H1 (cell line): Measurements from ENCODE around the gene PTPRT. TPM values are rescaled to one million over a fixed set of nuclear protein-coding genes. Genes with fewer than 3 reads are reported as not detected.

Source experiments
- CTCF ChIA-PET: fragments of 300-600 bp; sonication (Branson Sonifier 250); formaldehyde crosslinking; loops from one replicate; lab custom pipeline; 2021; ENCODE audit not compliant: partially characterized antibody; lab: Charles Lee
- POLR2A ChIA-PET: fragments of 300-600 bp; sonication (Branson Sonifier 250); formaldehyde crosslinking; loops from one replicate; lab custom pipeline; 2021; ENCODE audit warnings: inconsistent platforms; ENCODE audit not compliant: partially characterized antibody; lab: Charles Lee
- DNase-seq, 2 experiments: peaks; one replicate each; pipeline versions ENCODE4 v3.0.0 to v3.0.0-alpha.2; 2010 to 2022; ENCODE audit warnings: low spot score in 2 of 2, low read depth in 1 of 2, mixed read lengths in 1 of 2
- FAIRE-seq: peaks from 2 replicates; lab custom pipeline; 2011; peaks lifted over from hg19 to GRCh38; lab: Jason Lieb, UNC
- H2AFZ ChIP-seq: 2 replicates; pipeline ENCODE4 v1.8.1; 2012; ENCODE audit warnings: low read length, inconsistent platforms
- H2AK5ac ChIP-seq: 2 replicates; pipeline ENCODE4 v1.6.1; 2013; ENCODE audit warnings: low read depth, low read length
- H2BK120ac ChIP-seq: replicated peaks from 2 replicates; pipeline ENCODE3; 2013; ENCODE audit warnings: low read depth, low read length, inconsistent platforms
- H2BK12ac ChIP-seq: 2 replicates; pipeline ENCODE4 v1.6.1; 2013; ENCODE audit warnings: low read depth, low read length
- H2BK15ac ChIP-seq: 2 replicates; pipeline ENCODE4 v1.6.1; 2013; ENCODE audit warnings: low read length
- H2BK20ac ChIP-seq: 2 replicates; pipeline ENCODE4 v1.6.1; 2013; ENCODE audit warnings: low read length
- H2BK5ac ChIP-seq: 2 replicates; pipeline ENCODE4 v1.6.1; 2013; ENCODE audit warnings: low read depth, low read length
- H3K14ac ChIP-seq: 2 replicates; pipeline ENCODE4 v1.6.1; 2013; ENCODE audit warnings: inconsistent platforms; ENCODE audit not compliant: insufficient read length
- H3K18ac ChIP-seq: 2 replicates; pipeline ENCODE4 v1.6.1; 2013; ENCODE audit warnings: low read length; ENCODE audit errors: extremely low read depth
- H3K23ac ChIP-seq: 2 replicates; pipeline ENCODE4 v1.6.1; 2013; ENCODE audit warnings: inconsistent platforms; ENCODE audit not compliant: insufficient read length
- H3K23me2 ChIP-seq: 2 replicates; pipeline ENCODE4 v1.6.1; 2013; ENCODE audit warnings: low read depth, low read length
- H3K27ac ChIP-seq: 2 replicates; pipeline ENCODE4 v1.6.1; 2011; ENCODE audit warnings: low read depth, low read length, inconsistent platforms
- H3K27me3 ChIP-seq, 4 experiments: replicated peaks in 1 of 4; 1 replicate in 1 of 4; 2 replicates in 3 of 4; pipeline versions ENCODE4 v1.6.1 to v1.8.1; 2011 to 2013; ENCODE audit warnings: low read length in 3 of 4, mild to moderate bottlenecking in 3 of 4, inconsistent platforms in 2 of 4, mixed read lengths in 2 of 4, moderate library complexity in 1 of 4; ENCODE audit not compliant: control insufficient read depth in 3 of 4, insufficient read depth in 3 of 4; ENCODE audit errors: extremely low read depth in 1 of 4
- H3K36me3 ChIP-seq, 4 experiments: 2 replicates each; pipeline versions ENCODE4 v1.6.1 to v1.8.1; 2011 to 2013; ENCODE audit warnings: mild to moderate bottlenecking in 4 of 4, low read length in 3 of 4, moderate library complexity in 2 of 4, control low read depth in 1 of 4, inconsistent platforms in 1 of 4; ENCODE audit not compliant: insufficient read depth in 4 of 4, control insufficient read depth in 2 of 4
- H3K4ac ChIP-seq: replicated peaks from 2 replicates; pipeline ENCODE3; 2013; ENCODE audit warnings: low read length, low read depth, mixed read lengths, inconsistent platforms; ENCODE audit not compliant: insufficient read length
- H3K4me1 ChIP-seq, 4 experiments: replicated peaks in 1 of 4; 1 replicate in 1 of 4; 2 replicates in 3 of 4; pipeline versions ENCODE4 v1.6.1 to v1.8.1; 2011 to 2013; ENCODE audit warnings: low read length in 3 of 4, inconsistent platforms in 2 of 4, mixed read lengths in 1 of 4; ENCODE audit not compliant: insufficient read depth in 4 of 4, control insufficient read depth in 3 of 4
- H3K4me2 ChIP-seq, 2 experiments: 2 replicates each; pipeline versions ENCODE4 v1.6.1 to v1.8.1; 2011 to 2013; ENCODE audit warnings: low read depth in 2 of 2, low read length in 2 of 2, control low read depth in 1 of 2, inconsistent platforms in 1 of 2, mild to moderate bottlenecking in 1 of 2; ENCODE audit not compliant: insufficient read depth in 1 of 2
- H3K4me3 ChIP-seq, 4 experiments: fragments of 200-600, 300-600 bp in 1 of 4; sonication (generic), shearing (Covaris generic), sonication (Bioruptor Twin) in 1 of 4; 2 replicates each; pipeline versions ENCODE4 v1.5.1 to v1.8.1; 2011 to 2016; ENCODE audit warnings: low read length in 4 of 4, low read depth in 3 of 4, control low read depth in 2 of 4, inconsistent platforms in 2 of 4, mild to moderate bottlenecking in 2 of 4, mixed read lengths in 1 of 4, moderate library complexity in 1 of 4; ENCODE audit not compliant: insufficient read depth in 2 of 4; ENCODE audit errors: extremely low read depth in 1 of 4
- H3K56ac ChIP-seq: replicated peaks from 2 replicates; pipeline ENCODE3; 2013; ENCODE audit warnings: low read depth, mild to moderate bottlenecking, mixed read lengths, low read length, inconsistent platforms; ENCODE audit not compliant: insufficient read length
- H3K79me1 ChIP-seq: 2 replicates; pipeline ENCODE4 v1.6.1; 2013; ENCODE audit warnings: low read depth, low read length, control low read depth
- H3K79me2 ChIP-seq, 2 experiments: 2 replicates each; pipeline versions ENCODE4 v1.6.1 to v1.8.1; 2012 to 2013; ENCODE audit warnings: low read length in 2 of 2, mild to moderate bottlenecking in 2 of 2, inconsistent platforms in 1 of 2; ENCODE audit not compliant: insufficient read depth in 2 of 2, control insufficient read depth in 1 of 2
- H3K9ac ChIP-seq, 4 experiments: replicated peaks in 1 of 4; 1 replicate in 1 of 4; 2 replicates in 3 of 4; pipeline versions ENCODE4 v1.6.1 to v1.8.1; 2011 to 2013; ENCODE audit warnings: low read depth in 3 of 4, low read length in 3 of 4, control low read depth in 2 of 4, mild to moderate bottlenecking in 2 of 4, moderate library complexity in 2 of 4, inconsistent platforms in 1 of 4; ENCODE audit errors: extremely low read depth in 1 of 4
- H3K9me3 ChIP-seq, 2 experiments: 2 replicates each; pipeline versions ENCODE4 v1.6.1 to v1.8.1; 2012 to 2013; ENCODE audit warnings: mild to moderate bottlenecking in 2 of 2, moderate library complexity in 2 of 2, control low read depth in 1 of 2, inconsistent platforms in 1 of 2, low read depth in 1 of 2, low read length in 1 of 2, mixed read lengths in 1 of 2; ENCODE audit not compliant: insufficient read depth in 2 of 2
- H4K20me1 ChIP-seq, 2 experiments: replicated peaks in 1 of 2; 2 replicates each; pipeline versions ENCODE3 to v1.8.1; 2011 to 2013; ENCODE audit warnings: inconsistent platforms in 2 of 2, low read length in 2 of 2, mild to moderate bottlenecking in 1 of 2; ENCODE audit not compliant: insufficient read depth in 2 of 2, control insufficient read depth in 1 of 2
- H4K5ac ChIP-seq: 2 replicates; pipeline ENCODE4 v1.6.1; 2013; ENCODE audit warnings: low read length, low read depth, mixed read lengths, inconsistent platforms; ENCODE audit not compliant: insufficient read length
- H4K8ac ChIP-seq: 2 replicates; pipeline ENCODE4 v1.8.0; 2013; ENCODE audit warnings: mild to moderate bottlenecking, moderate library complexity, low read length, inconsistent platforms; ENCODE audit not compliant: insufficient read depth; ENCODE audit errors: extremely low read depth
- H4K91ac ChIP-seq: replicated peaks from 2 replicates; pipeline ENCODE3; 2013; ENCODE audit warnings: low read length, mixed read lengths, inconsistent platforms; ENCODE audit not compliant: insufficient read length
- CHD1 ChIP-seq: IDR thresholded peaks from 2 replicates; pipeline ENCODE4 v1.6.1; 2012; ENCODE audit warnings: low read depth, low read length, improper control_type of control experiment
- FOSL1 ChIP-seq: IDR thresholded peaks from 2 replicates; pipeline ENCODE4 v1.6.1; 2011; ENCODE audit warnings: mild to moderate bottlenecking, low read depth, low read length, moderate library complexity; ENCODE audit not compliant: insufficient read depth
- GTF2F1 ChIP-seq: IDR thresholded peaks from 2 replicates; pipeline ENCODE4 v1.6.1; 2012; ENCODE audit warnings: low read depth, low read length, improper control_type of control experiment, borderline replicate concordance
- HDAC2 ChIP-seq, 2 experiments: fragments of 300-600 bp in 1 of 2; sonication (generic) in 1 of 2; IDR thresholded peaks; 2 replicates each; pipeline ENCODE4 v1.6.1; 2011 to 2012; ENCODE audit warnings: low read depth in 2 of 2, low read length in 2 of 2, mild to moderate bottlenecking in 2 of 2, moderate library complexity in 2 of 2, borderline replicate concordance in 1 of 2, inconsistent platforms in 1 of 2
- MAFK ChIP-seq: IDR thresholded peaks from 2 replicates; pipeline ENCODE4 v1.6.1; 2012; ENCODE audit warnings: low read depth, mild to moderate bottlenecking, improper control_type of control experiment, low read length
- MAX ChIP-seq: IDR thresholded peaks from 2 replicates; pipeline ENCODE4 v1.6.1; 2012; ENCODE audit warnings: inconsistent platforms
- RXRA ChIP-seq: IDR thresholded peaks from 2 replicates; pipeline ENCODE4 v1.6.1; 2011; ENCODE audit warnings: low read depth, mild to moderate bottlenecking, low read length, moderate library complexity; ENCODE audit not compliant: insufficient read depth
- SIRT6 ChIP-seq: IDR thresholded peaks from one replicate; pipeline ENCODE4 v1.7.1; 2012; ENCODE audit warnings: low read length, inconsistent platforms
- SIX5 ChIP-seq: IDR thresholded peaks from 2 replicates; pipeline ENCODE4 v1.6.1; 2011; ENCODE audit warnings: mild to moderate bottlenecking, low read depth, low read length
- SP1 ChIP-seq: IDR thresholded peaks from 2 replicates; pipeline ENCODE4 v1.6.1; 2011; ENCODE audit warnings: low read depth, low read length
- SP2 ChIP-seq: IDR thresholded peaks from 2 replicates; pipeline ENCODE4 v1.6.1; 2012; ENCODE audit warnings: mild to moderate bottlenecking, low read length, inconsistent platforms
- TAF1 ChIP-seq: IDR thresholded peaks from 2 replicates; pipeline ENCODE4 v1.6.1; 2011; ENCODE audit warnings: mild to moderate bottlenecking, low read depth, low read length
- USF2 ChIP-seq: IDR thresholded peaks from 2 replicates; pipeline ENCODE4 v1.6.1; 2011; ENCODE audit warnings: low read length, improper control_type of control experiment
- WGBS, 2 experiments: shearing (Covaris generic) in 1 of 2; methylation state at CpG; one replicate each; pipeline versions ENCODE4 v1.1.6 to v1.1.7; 2013 to 2015; ENCODE audit warnings: low lambda C conversion rate in 2 of 2, mixed read lengths in 2 of 2, inconsistent platforms in 1 of 2, low coverage in 1 of 2, missing lambda C conversion rate in 1 of 2; ENCODE audit not compliant: insufficient replicate concordance in 2 of 2, insufficient coverage in 1 of 2, insufficient read length in 1 of 2; ENCODE audit errors: extremely low coverage in 1 of 2, missing lambda C conversion rate in 1 of 2; 5-methylcytosine and 5-hydroxymethylcytosine counted together
- polyA plus RNA-seq, 7 experiments: library from polyadenylated mRNA; depleted of rRNA in 3 of 7; stranded (reverse) in 5 of 7; unstranded in 2 of 7; fragments of >200 nt in 5 of 7; fragments of 200-250 nt in 2 of 7; gene quantifications; 1 replicate in 5 of 7; 2 replicates in 1 of 7; 4 replicates in 1 of 7; pipeline versions ENCODE4 v1.2.1 to v1.2.3, GENCODE V29; 2011 to 2013; ENCODE audit warnings: missing spikeins in 2 of 7, mixed read lengths in 2 of 7
- total RNA-seq: library from RNA; stranded (reverse); fragmentation: NEBNext Ultra II Directional; extraction: Animal tissue kit (Norgen Biotek cat#: 25700); gene quantifications from 2 replicates; pipeline ENCODE4 v1.2.1, GENCODE V29; 2021

PTPRT gene
- total and polyA plus RNA-seq, 2 of the 8 experiments (the other 6 are each of a cell fraction or from before 2014, with no cell fraction given): 0.33 to 1.8 TPM

GRCh38 chr20:42532831-42533230 lies 656.9 kb downstream of the PTPRT start:
- Histone ChIP-seq H3K23me2 (no peaks in the 10 kb centered on the region), H3K36me3 (no peaks in the 10 kb centered on the region), H4K91ac (no peak overlapping the region), H4K8ac (no peak overlapping the region), H3K4me2 (no peak overlapping the region), H3K9ac (no peak overlapping the region), H2BK120ac (no peak overlapping the region), H3K79me2 (no peaks in the 10 kb centered on the region), H3K4ac (no peak overlapping the region), H4K20me1 (no peaks in the 10 kb centered on the region), H3K18ac (no peak overlapping the region), H3K23ac (no peak overlapping the region), H3K9me3 (no peaks in the 10 kb centered on the region), H2BK15ac (no peak overlapping the region), H4K5ac (no peak overlapping the region), H2BK20ac (no peak overlapping the region), H3K27ac (no peak overlapping the region), H2AK5ac (no peak overlapping the region), H3K56ac (no peak overlapping the region), H3K79me1 (no peaks in the 10 kb centered on the region), H3K4me1 (no peaks in the 10 kb centered on the region), H2BK5ac (no peak overlapping the region), H2BK12ac (no peak overlapping the region), H3K27me3 (no peaks in the 10 kb centered on the region), H2AFZ (no peak overlapping the region), H3K14ac (no peak overlapping the region), H3K4me3 (no peak overlapping the region)
- no peak for TF ChIP-seq SIRT6
- no peak for TF ChIP-seq RXRA
- no peak for TF ChIP-seq SIX5
- no peak for TF ChIP-seq HDAC2 (IDR thresholded peaks at IDR 0.05; ENCODE audit: borderline replicate concordance in 1 of 2, low read depth in 2 of 2, low read length in 2 of 2)
- TF ChIP-seq SP2: no peak
- TF ChIP-seq USF2: no peak
- TF ChIP-seq FOSL1: no peak
- TF ChIP-seq MAFK: no peak
- TF ChIP-seq MAX: no peak
- TF ChIP-seq CHD1: no peak
- no peak for TF ChIP-seq SP1
- TF ChIP-seq GTF2F1: no peak
- TF ChIP-seq TAF1: no peak
- DNase-seq: no peak
- FAIRE-seq: no peak
- POLR2A ChIA-PET: no interaction called here
- 93% methylated on average over 9 of the region's 9 CpGs; no CpG with 5 or more reads in 1 of the 2 experiments for WGBS, 2 experiments
- CTCF ChIA-PET: interaction anchor here (0.6 to 2.4 kb wide), 10 partner anchors 30 to 659 kb away, joined by 3 to 7 read pairs (median 4); partner anchors contain the start of gene PTPRT
